ENCODE measurements around the gene ASTN1.

GRCh38 chr1:176809292-176809691 lies 355.2 kb downstream of the ASTN1 start:
- no peak for TF ChIP-seq PKNOX1 (IDR thresholded peaks at IDR 0.05)
- TF ChIP-seq SUZ12 (IDR thresholded peaks at IDR 0.05), result no peak
- no peak for TF ChIP-seq FOXM1 (IDR thresholded peaks at IDR 0.05; ENCODE audit: borderline replicate concordance)
- TF ChIP-seq FOXA1 (IDR thresholded peaks at IDR 0.05), result no peak
- no peak for TF ChIP-seq NFRKB (IDR thresholded peaks at IDR 0.05)
- no peak for TF ChIP-seq HDGF (IDR thresholded peaks at IDR 0.05; ENCODE audit: borderline replicate concordance)
- TF ChIP-seq ARNT (IDR thresholded peaks at IDR 0.05), result no peak

Data from HEK293T (cell line).